Trophoblast cell (in vitro differentiated cells and primary cell): ENCODE data around the gene TMEM221.

Experiments used
- DNase-seq, 2 donors: peaks; one replicate each; pipeline ENCODE4 v3.0.0-alpha.2; 2016
- H2AFZ ChIP-seq: 2 replicates; pipeline ENCODE4 v1.6.1; 2013; ENCODE audit warnings: low read length, moderate library complexity, mild to moderate bottlenecking; ENCODE audit not compliant: insufficient read depth, poor library complexity
- H2AK5ac ChIP-seq: 2 replicates; pipeline ENCODE4 v1.6.1; 2013; ENCODE audit warnings: mild to moderate bottlenecking, low read length
- H2BK120ac ChIP-seq: 2 replicates; pipeline ENCODE4 v1.6.1; 2013; ENCODE audit warnings: low read length, mild to moderate bottlenecking, moderate library complexity; ENCODE audit not compliant: insufficient read depth, poor library complexity
- H2BK12ac ChIP-seq: 2 replicates; pipeline ENCODE4 v1.6.1; 2013; ENCODE audit warnings: mild to moderate bottlenecking, low read length, moderate library complexity
- H2BK5ac ChIP-seq: 2 replicates; pipeline ENCODE4 v1.6.1; 2013; ENCODE audit warnings: low read length, low read depth, moderate library complexity, mild to moderate bottlenecking; ENCODE audit not compliant: poor library complexity
- H3K14ac ChIP-seq: 2 replicates; pipeline ENCODE4 v1.6.1; 2013; ENCODE audit warnings: mild to moderate bottlenecking, low read length
- H3K18ac ChIP-seq: 2 replicates; pipeline ENCODE4 v1.6.1; 2013; ENCODE audit warnings: mild to moderate bottlenecking, low read length
- H3K23ac ChIP-seq: 2 replicates; pipeline ENCODE4 v1.6.1; 2013; ENCODE audit warnings: low read length
- H3K27ac ChIP-seq: 2 replicates; pipeline ENCODE4 v1.5.1; 2013; ENCODE audit warnings: low read depth, mild to moderate bottlenecking, inconsistent platforms, low read length, moderate library complexity
- H3K27me3 ChIP-seq: 2 replicates; pipeline ENCODE4 v1.6.1; 2013; ENCODE audit warnings: inconsistent platforms, mild to moderate bottlenecking, low read length, moderate library complexity; ENCODE audit not compliant: insufficient read depth
- H3K36me3 ChIP-seq, 2 experiments: 1 replicate in 1 of 2; 2 replicates in 1 of 2; pipeline ENCODE4 v1.6.1; 2013; ENCODE audit warnings: low read length in 2 of 2, mild to moderate bottlenecking in 2 of 2, moderate library complexity in 1 of 2; ENCODE audit not compliant: insufficient read depth in 2 of 2, control insufficient read depth in 1 of 2
- H3K4ac ChIP-seq: 2 replicates; pipeline ENCODE4 v1.6.1; 2013; ENCODE audit warnings: low read depth, mild to moderate bottlenecking, low read length, moderate library complexity
- H3K4me1 ChIP-seq, 2 experiments: 1 replicate in 1 of 2; 2 replicates in 1 of 2; pipeline ENCODE4 v1.6.1; 2013; ENCODE audit warnings: low read length in 2 of 2, mild to moderate bottlenecking in 2 of 2, moderate library complexity in 1 of 2; ENCODE audit not compliant: insufficient read depth in 2 of 2, control insufficient read depth in 1 of 2
- H3K4me2 ChIP-seq: 2 replicates; pipeline ENCODE4 v1.6.1; 2013; ENCODE audit warnings: inconsistent platforms, mild to moderate bottlenecking, low read length, moderate library complexity
- H3K4me3 ChIP-seq: 2 replicates; pipeline ENCODE4 v1.5.1; 2013; ENCODE audit warnings: mild to moderate bottlenecking, low read depth, low read length, inconsistent platforms
- H3K79me1 ChIP-seq: one replicate; pipeline ENCODE4 v1.6.1; 2013; ENCODE audit warnings: low read length
- H3K79me2 ChIP-seq: 2 replicates; pipeline ENCODE4 v1.6.1; 2013; ENCODE audit warnings: low read length, mild to moderate bottlenecking; ENCODE audit not compliant: control insufficient read depth, insufficient read depth, poor library complexity
- H3K9ac ChIP-seq: 2 replicates; pipeline ENCODE4 v1.6.1; 2013; ENCODE audit warnings: mild to moderate bottlenecking, low read length
- H3K9me3 ChIP-seq: 2 replicates; pipeline ENCODE4 v1.6.1; 2013; ENCODE audit warnings: low read depth, mild to moderate bottlenecking, control low read depth, inconsistent platforms, low read length; ENCODE audit not compliant: insufficient read depth
- H4K12ac ChIP-seq: 2 replicates; pipeline ENCODE4 v1.6.1; 2013; ENCODE audit warnings: low read depth, mild to moderate bottlenecking, low read length, moderate library complexity
- H4K8ac ChIP-seq: 2 replicates; pipeline ENCODE4 v1.6.1; 2013; ENCODE audit warnings: low read depth, mild to moderate bottlenecking, low read length, moderate library complexity
- H4K91ac ChIP-seq: one replicate; pipeline ENCODE4 v1.6.1; 2013; ENCODE audit warnings: low read depth, mild to moderate bottlenecking, low read length, moderate library complexity
- WGBS: extraction: QIAGEN DNeasy Blood & Tissue Kit; methylation state at CpG from one replicate; pipeline ENCODE4 v1.1.7; 2013; ENCODE audit warnings: missing lambda C conversion rate; ENCODE audit not compliant: insufficient read length, insufficient coverage; ENCODE audit errors: extremely low coverage; 5-methylcytosine and 5-hydroxymethylcytosine counted together

The TMEM221 gene

DNA sequence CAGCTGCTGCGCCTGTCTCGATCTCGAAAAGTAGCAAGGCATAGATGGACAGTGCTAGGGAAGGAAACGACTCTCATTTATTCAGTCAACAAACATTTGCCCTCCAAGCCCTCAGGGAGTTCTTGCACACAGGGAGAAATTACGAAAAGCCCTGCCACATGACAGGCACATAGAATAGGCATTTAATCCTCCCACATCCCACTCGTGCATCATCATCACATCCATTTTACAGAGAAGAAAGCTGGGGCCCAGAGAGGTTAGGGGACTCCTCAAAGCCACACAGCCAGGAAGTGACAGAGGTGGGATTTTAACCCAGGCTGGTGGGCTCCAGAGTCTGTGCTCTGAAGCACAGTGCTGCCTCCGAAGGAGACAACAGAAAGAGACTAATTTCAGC lies 11.6 kb downstream of the TMEM221 start:
- peak; percentile 42 to 77 for DNase-seq
- WGBS: no CpG with 5 or more reads among the region's 7 CpGs

DNA sequence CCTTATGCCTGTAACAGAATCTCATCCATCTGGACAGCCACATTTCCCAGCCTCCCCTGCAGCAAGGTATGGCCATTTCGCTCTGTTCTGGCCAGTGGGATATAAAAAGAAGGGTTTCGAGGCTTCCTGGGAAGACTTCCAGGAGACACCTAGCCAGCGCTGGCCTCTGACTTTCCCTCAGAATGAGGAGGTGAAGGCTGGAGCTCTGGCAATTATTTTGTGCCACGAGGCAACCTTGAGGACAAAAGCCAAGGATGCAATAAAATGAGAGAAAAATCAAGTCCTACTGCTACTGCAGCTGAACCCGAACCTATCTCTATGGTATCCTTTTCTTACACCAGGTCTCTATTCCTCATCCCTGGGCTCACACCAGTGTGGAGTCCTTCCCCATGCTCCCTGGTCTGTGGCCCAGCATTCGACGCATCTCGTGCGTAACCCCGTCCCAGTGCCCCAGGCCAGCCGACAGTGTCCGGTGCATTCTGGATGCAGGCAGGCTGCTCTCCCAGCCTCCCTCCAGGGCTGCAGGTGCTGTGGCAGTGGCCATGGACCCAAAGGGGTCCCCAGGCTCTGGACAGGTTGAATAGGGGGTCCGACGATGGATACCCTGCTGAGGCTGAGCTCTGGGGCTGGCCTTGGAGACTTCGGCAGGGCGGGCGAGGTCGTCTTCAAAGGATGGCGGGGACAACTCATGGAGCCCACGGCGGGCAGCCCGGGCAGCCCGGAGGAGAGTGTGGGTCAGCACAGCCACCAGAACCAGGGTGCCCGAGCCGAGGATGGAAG lies 12.2 kb downstream of the TMEM221 start:
- Histone ChIP-seq H2AFZ (no peak overlapping the region), H3K36me3 (no peaks in the 10 kb centered on the region), H3K9me3 (peaks cover 4% of the 10 kb centered on the region), H2BK5ac (no peak overlapping the region), H3K27ac (no peak overlapping the region), H3K4me3 (no peak overlapping the region), H4K91ac (no peak overlapping the region), H3K14ac (no peak overlapping the region), H3K27me3 (no peaks in the 10 kb centered on the region), H4K8ac (no peak overlapping the region), H3K4me2 (no peak overlapping the region), H3K4me1 (no peaks in the 10 kb centered on the region), H3K4ac (no peak overlapping the region), H2BK120ac (no peak overlapping the region), H4K12ac (no peak overlapping the region), H2BK12ac (no peak overlapping the region), H3K18ac (no peak overlapping the region), H2AK5ac (no peak overlapping the region), H3K79me1 (no peaks in the 10 kb centered on the region), H3K9ac (no peak overlapping the region), H3K23ac (no peak overlapping the region), H3K79me2 (no peaks in the 10 kb centered on the region)
- no CpG with 5 or more reads among the region's 25 CpGs for WGBS
- DNase-seq: peak in 1 of 2 donors; percentile 47

More for the DNA sequence above, 11.6 kb downstream of the TMEM221 start:
- Histone ChIP-seq H3K4me2 (no peak overlapping the region), H2AK5ac (no peak overlapping the region), H2BK12ac (no peak overlapping the region), H2BK5ac (no peak overlapping the region), H3K9ac (no peak overlapping the region), H4K8ac (no peak overlapping the region), H3K4me1 (no peaks in the 10 kb centered on the region), H3K18ac (no peak overlapping the region), H3K14ac (no peak overlapping the region), H3K79me1 (no peaks in the 10 kb centered on the region), H2BK120ac (no peak overlapping the region), H3K9me3 (peaks cover 4% of the 10 kb centered on the region), H3K4ac (no peak overlapping the region), H3K79me2 (no peaks in the 10 kb centered on the region), H3K27me3 (no peaks in the 10 kb centered on the region), H3K27ac (no peak overlapping the region), H3K23ac (no peak overlapping the region), H3K36me3 (no peaks in the 10 kb centered on the region), H4K12ac (no peak overlapping the region), H4K91ac (no peak overlapping the region), H2AFZ (no peak overlapping the region), H3K4me3 (no peak overlapping the region)

DNA sequence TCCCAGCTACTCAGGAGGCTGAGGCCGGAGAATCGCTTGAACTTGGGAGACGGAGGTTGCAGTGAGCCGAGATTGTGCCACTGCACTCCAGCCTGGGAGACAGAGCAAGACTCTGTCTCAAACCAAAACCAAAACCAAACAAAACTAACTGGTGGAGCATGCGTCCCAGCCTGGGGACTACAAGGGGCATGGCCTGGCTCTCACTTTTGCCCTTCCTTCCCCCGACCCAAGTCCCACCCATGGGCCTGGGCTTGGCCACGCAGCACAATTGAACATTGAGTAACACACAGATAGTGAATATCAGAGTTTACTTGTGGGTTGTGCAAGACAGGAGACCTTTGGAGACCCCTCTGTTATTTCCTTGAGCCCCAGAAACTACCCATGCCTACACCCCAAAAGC lies 13.2 kb downstream of the TMEM221 start:
- Histone ChIP-seq H3K36me3 (no peaks in the 10 kb centered on the region), H3K79me2 (no peaks in the 10 kb centered on the region), H2AFZ (no peak overlapping the region), H3K18ac (no peak overlapping the region), H3K4me3 (no peak overlapping the region), H3K4me1 (no peaks in the 10 kb centered on the region), H2BK12ac (no peak overlapping the region), H3K9me3 (peaks cover 4% of the 10 kb centered on the region), H2BK120ac (no peak overlapping the region), H3K79me1 (no peaks in the 10 kb centered on the region), H4K12ac (no peak overlapping the region), H3K9ac (no peak overlapping the region), H4K91ac (no peak overlapping the region), H3K14ac (no peak overlapping the region), H3K23ac (no peak overlapping the region), H3K4me2 (no peak overlapping the region), H2BK5ac (no peak overlapping the region), H4K8ac (no peak overlapping the region), H3K27me3 (no peaks in the 10 kb centered on the region), H3K4ac (no peak overlapping the region), H3K27ac (no peak overlapping the region), H2AK5ac (no peak overlapping the region)
- no peak for DNase-seq
- WGBS: no CpG with 5 or more reads among the region's 7 CpGs

DNA sequence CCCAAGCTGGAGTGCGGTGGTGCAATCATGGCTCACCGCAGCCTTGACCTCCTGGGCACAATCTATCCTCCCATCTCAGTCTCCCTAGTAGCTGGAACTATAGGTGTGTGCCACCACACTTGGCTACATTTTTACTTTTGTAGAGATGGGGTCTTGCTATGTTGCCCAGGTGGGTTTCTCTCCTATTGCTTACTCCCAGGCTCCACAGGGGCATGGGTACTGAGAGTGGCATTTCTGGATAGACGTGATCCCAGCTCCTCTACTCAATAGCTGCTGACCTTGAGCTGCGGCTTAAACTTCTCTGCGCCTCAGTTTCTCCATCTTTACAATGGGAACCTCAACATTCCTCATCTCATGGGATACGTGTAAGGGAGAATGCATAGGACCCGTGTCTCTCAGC lies 17.1 kb downstream of the TMEM221 start:
- H3K27me3 ChIP-seq: no peaks in the 10 kb centered on the region
- H3K4me1 ChIP-seq: no peaks in the 10 kb centered on the region
- H3K79me1 ChIP-seq: no peaks in the 10 kb centered on the region
- H3K23ac ChIP-seq: no peak overlapping the region
- H2BK120ac ChIP-seq: no peak overlapping the region
- no peak overlapping the region for H3K4me2 ChIP-seq
- peaks cover 4% of the 10 kb centered on the region for H3K9me3 ChIP-seq
- H2BK5ac ChIP-seq: no peak overlapping the region
- no peak overlapping the region for H3K27ac ChIP-seq
- no peak overlapping the region for H2BK12ac ChIP-seq
- no peak overlapping the region for H3K14ac ChIP-seq
- no peak overlapping the region for H2AK5ac ChIP-seq
- no peak overlapping the region for H3K9ac ChIP-seq
- H3K79me2 ChIP-seq: no peaks in the 10 kb centered on the region
- no peak overlapping the region for H3K4ac ChIP-seq
- no peak overlapping the region for H4K8ac ChIP-seq
- H4K12ac ChIP-seq: no peak overlapping the region
- no peak for DNase-seq
- WGBS: no CpG with 5 or more reads among the region's 7 CpGs
- no peak overlapping the region for H4K91ac ChIP-seq
- H3K18ac ChIP-seq: no peak overlapping the region
- no peaks in the 10 kb centered on the region for H3K36me3 ChIP-seq
- no peak overlapping the region for H3K4me3 ChIP-seq
- H2AFZ ChIP-seq: no peak overlapping the region
